ENCODE measurements around the gene RANBP3L. TPM values are rescaled to one million over a fixed set of nuclear protein-coding genes. Genes with fewer than 3 reads are reported as not detected.

RANBP3L gene
- total RNA-seq, 1 experiment from 2014 or later = 1.0 TPM

GRCh38 chr5:36243653-36244052 lies 58.0 kb downstream of the RANBP3L start:
- no peak for DNase-seq (ENCODE audit: low read depth)

GRCh38 chr5:36242534-36243485 lies 58.9 kb downstream of the RANBP3L start:
- DNase-seq (ENCODE audit: low read depth) = no peak

- peak; percentile 98 for DNase-seq (ENCODE audit: low read depth)
Observed at GRCh38 chr5:36241631-36242533, 59.8 kb downstream of the RANBP3L start, which contains the start of gene NADK2. TSS of gene NADK2 (minus strand) at chr5:36241925. CDS start at chr5:36241798, 127 bp downstream.

- DNase-seq (ENCODE audit: low read depth) = peak; percentile 78
Observed at GRCh38 chr5:36240779-36241630, 60.7 kb downstream of the RANBP3L start.

- DNase-seq (ENCODE audit: low read depth) = peak; percentile 38
Observed at GRCh38 chr5:36239370-36240293, 62.1 kb downstream of the RANBP3L start.

- DNase-seq (ENCODE audit: low read depth) = peak; percentile 52
Observed at GRCh38 chr5:36238502-36239295, 63.0 kb downstream of the RANBP3L start.

GRCh38 chr5:36237751-36238150 lies 64.0 kb downstream of the RANBP3L start:
- DNase-seq (ENCODE audit: low read depth) = peak; percentile 26

- no peak for DNase-seq (ENCODE audit: low read depth)
Observed at GRCh38 chr5:36236801-36237200, 64.9 kb downstream of the RANBP3L start.

- DNase-seq (ENCODE audit: low read depth) = no peak
Observed at GRCh38 chr5:36232533-36232932, 69.2 kb downstream of the RANBP3L start.

- DNase-seq (ENCODE audit: low read depth) = no peak
Observed at GRCh38 chr5:36230151-36230790, 71.4 kb downstream of the RANBP3L start.

GRCh38 chr5:36228505-36228904 lies 73.2 kb downstream of the RANBP3L start:
- no peak for DNase-seq (ENCODE audit: low read depth)

- no peak for DNase-seq (ENCODE audit: low read depth)
Observed at GRCh38 chr5:36227046-36227445, 74.7 kb downstream of the RANBP3L start.

- no peak for DNase-seq (ENCODE audit: low read depth)
Observed at GRCh38 chr5:36222620-36223019, 79.1 kb downstream of the RANBP3L start.

GRCh38 chr5:36217988-36218387 lies 83.7 kb downstream of the RANBP3L start:
- no peak for DNase-seq (ENCODE audit: low read depth)

- DNase-seq (ENCODE audit: low read depth) = no peak
Observed at GRCh38 chr5:36217567-36217966, 84.1 kb downstream of the RANBP3L start.

GRCh38 chr5:36215910-36216309 lies 85.8 kb downstream of the RANBP3L start:
- DNase-seq (ENCODE audit: low read depth) = no peak

GRCh38 chr5:36214436-36214835 lies 87.3 kb downstream of the RANBP3L start:
- peak; percentile 17 for DNase-seq (ENCODE audit: low read depth)

- no peak for DNase-seq (ENCODE audit: low read depth)
Observed at GRCh38 chr5:36209664-36210063, 92.0 kb downstream of the RANBP3L start.

- no peak for DNase-seq (ENCODE audit: low read depth)
Observed at GRCh38 chr5:36208786-36209185, 92.9 kb downstream of the RANBP3L start.

Measured in M059J (cell line).